Neutrophil (primary cell): ENCODE data around the gene USP47.
"Not testable (repeated sequence)": the region's sequence is repeated elsewhere in the genome, so short reads cannot be mapped to it uniquely, and the experiment has no call there.

Source experiments
- H3K27ac ChIP-seq: fragments of 200-600 bp; sonication (generic); 2 replicates; pipeline ENCODE4 v1.5.1; 2016; ENCODE audit warnings: mild to moderate bottlenecking, moderate library complexity
- H3K27me3 ChIP-seq: fragments of 200-600 bp; sonication (generic); 2 replicates; pipeline ENCODE4 v1.6.0; 2016; ENCODE audit warnings: mild to moderate bottlenecking
- H3K36me3 ChIP-seq: fragments of 200-600 bp; sonication (generic); 2 replicates; pipeline ENCODE4 v1.5.1; 2017
- H3K4me1 ChIP-seq, 2 experiments: fragments of 200-600 bp in 1 of 2; sonication (generic) in 1 of 2; 1 replicate in 1 of 2; 2 replicates in 1 of 2; pipeline versions ENCODE4 v1.5.1 to v1.6.1; 2013 to 2016; ENCODE audit warnings: low read depth in 1 of 2, low read length in 1 of 2, mild to moderate bottlenecking in 1 of 2, moderate library complexity in 1 of 2; ENCODE audit not compliant: control insufficient read depth in 1 of 2, insufficient read depth in 1 of 2
- H3K4me3 ChIP-seq, 2 experiments: fragments of 200-600 bp in 1 of 2; sonication (generic) in 1 of 2; 1 replicate in 1 of 2; 2 replicates in 1 of 2; pipeline ENCODE4 v1.5.1; 2013 to 2016; ENCODE audit warnings: low read depth in 1 of 2, low read length in 1 of 2, mild to moderate bottlenecking in 1 of 2, moderate library complexity in 1 of 2
- H3K9me3 ChIP-seq: fragments of 200-600 bp; sonication (generic); 2 replicates; pipeline ENCODE4 v1.5.1; 2016
- CTCF ChIP-seq: fragments of 200-600 bp; sonication (generic); IDR thresholded peaks from 2 replicates; pipeline ENCODE4 v1.5.1; 2016; ENCODE audit warnings: antibody characterized with exemption

Gene USP47

GRCh38 chr11:11822946-11823345 lies 18.8 kb upstream of the USP47 start:
- no peaks in the 10 kb centered on the region for H3K27me3 ChIP-seq
- H3K9me3 ChIP-seq = no peaks in the 10 kb centered on the region
- TF ChIP-seq CTCF = no peak
- H3K36me3 ChIP-seq = no peaks in the 10 kb centered on the region
- no peak overlapping the region for H3K4me3 ChIP-seq
- H3K4me1 ChIP-seq = no peaks in the 10 kb centered on the region
- no peak overlapping the region for H3K27ac ChIP-seq

GRCh38 chr11:11826260-11826659 lies 15.5 kb upstream of the USP47 start:
- H3K36me3 ChIP-seq = no peaks in the 10 kb centered on the region

GRCh38 chr11:11827272-11827671 lies 14.5 kb upstream of the USP47 start:
- Histone ChIP-seq H3K36me3 (no peaks in the 10 kb centered on the region), H3K4me1 (no peaks in the 10 kb centered on the region), H3K27ac (no peak overlapping the region), H3K9me3 (no peaks in the 10 kb centered on the region), H3K4me3 (no peak overlapping the region), H3K27me3 (no peaks in the 10 kb centered on the region)
- no peak for TF ChIP-seq CTCF

More at GRCh38 chr11:11826260-11826659, 15.5 kb upstream of the USP47 start:
- Histone ChIP-seq H3K27ac (no peak overlapping the region), H3K4me1 (no peaks in the 10 kb centered on the region), H3K9me3 (no peaks in the 10 kb centered on the region), H3K4me3 (no peak overlapping the region), H3K27me3 (no peaks in the 10 kb centered on the region)
- no peak for TF ChIP-seq CTCF

- H3K4me3 ChIP-seq, H3K27ac ChIP-seq, H3K27me3 ChIP-seq, H3K4me1 ChIP-seq, H3K9me3 ChIP-seq, H3K36me3 ChIP-seq: not testable (repeated sequence)
These were observed 10.4 kb upstream of the USP47 start for GRCh38 chr11:11831406-11831805.

- Histone ChIP-seq H3K27me3 (peaks cover 6% of the 10 kb centered on the region), H3K36me3 (no peaks in the 10 kb centered on the region), H3K4me3 (no peak overlapping the region), H3K27ac (no peak overlapping the region), H3K9me3 (no peaks in the 10 kb centered on the region), H3K4me1 (peaks cover 6 to 8% of the 10 kb centered on the region in 2 experiments)
- TF ChIP-seq CTCF = no peak
These were observed 5.0 kb upstream of the USP47 start for GRCh38 chr11:11836676-11837231.

GRCh38 chr11:11839718-11840117 lies 2.1 kb upstream of the USP47 start:
- no peak for TF ChIP-seq CTCF
- Histone ChIP-seq H3K4me3 (no peak overlapping the region), H3K27me3 (no peaks in the 10 kb centered on the region), H3K27ac (no peak overlapping the region), H3K9me3 (no peaks in the 10 kb centered on the region), H3K4me1 (peaks cover 27 to 28% of the 10 kb centered on the region in 2 experiments), H3K36me3 (no peaks in the 10 kb centered on the region)
